PC-3 (cell line): ENCODE results near the gene CPLANE2. TPM values are rescaled to one million over a fixed set of nuclear protein-coding genes. Genes with fewer than 3 reads are reported as not detected.

Source experiments
- ATAC-seq: fragments of 200-7000 bp; cut with Tn5 transposase; 2 replicates; pipeline ENCODE4 v1.9.1; 2020; ENCODE audit warnings: mild to moderate bottlenecking, moderate library complexity
- BruUV-seq: library from RNA; stranded (reverse); fragments of 400-500 nt; replicated peaks from 2 replicates; lab custom pipeline; 2021; lab: Mats Ljungman, UMichigan
- CTCF ChIA-PET: fragments of 300-600 bp; sonication (Branson Sonifier 250); formaldehyde crosslinking; loops from one replicate; lab custom pipeline; 2022; ENCODE audit warnings: antibody characterized with exemption; lab: Charles Lee
- POLR2A ChIA-PET: fragments of 300-600 bp; sonication (Branson Sonifier 250); formaldehyde crosslinking; loops from one replicate; lab custom pipeline; 2022; ENCODE audit warnings: antibody characterized with exemption; ENCODE audit not compliant: unreplicated experiment; lab: Charles Lee
- DNase-seq: peaks from one replicate; pipeline ENCODE4 v3.0.0-alpha.2; 2015
- H2AFZ ChIP-seq: fragments of 300-600 bp; sonication (generic); 2 replicates; pipeline ENCODE4 v1.6.0; 2016; ENCODE audit warnings: antibody characterized with exemption, low read length
- H3F3A ChIP-seq: fragments of 300-600 bp; sonication (generic); one replicate; pipeline ENCODE4 v1.6.0; 2017; ENCODE audit warnings: antibody characterized with exemption, low read length, control low read depth, mild to moderate bottlenecking; ENCODE audit not compliant: unreplicated experiment
- H3K27ac ChIP-seq: fragments of 300-600 bp; sonication (generic); 2 replicates; pipeline ENCODE4 v1.5.1; 2016; ENCODE audit warnings: mild to moderate bottlenecking, low read length
- H3K27me3 ChIP-seq: fragments of 300-600 bp; sonication (generic); 2 replicates; pipeline ENCODE4 v1.6.1; 2016; ENCODE audit warnings: low read length, mixed read lengths
- H3K36me3 ChIP-seq: fragments of 300-600 bp; sonication (generic); 2 replicates; pipeline ENCODE4 v1.6.1; 2016; ENCODE audit warnings: low read depth, mixed run types, low read length, mixed read lengths
- H3K4me1 ChIP-seq: fragments of 300-600 bp; sonication (generic); 2 replicates; pipeline ENCODE4 v1.5.1; 2016; ENCODE audit warnings: low read length; ENCODE audit not compliant: insufficient read depth
- H3K4me2 ChIP-seq: fragments of 300-600 bp; sonication (generic); 2 replicates; pipeline ENCODE4 v1.6.0; 2016; ENCODE audit warnings: low read length
- H3K4me3 ChIP-seq: fragments of 300-600 bp; sonication (generic); 2 replicates; pipeline ENCODE4 v1.5.1; 2016; ENCODE audit warnings: mild to moderate bottlenecking, low read length, mixed read lengths
- H3K79me2 ChIP-seq: fragments of 300-600 bp; sonication (generic); 2 replicates; pipeline ENCODE4 v1.6.1; 2017; ENCODE audit warnings: low read length, mixed read lengths
- H3K9ac ChIP-seq: fragments of 300-600 bp; sonication (generic); 2 replicates; pipeline ENCODE4 v1.6.0; 2016; ENCODE audit warnings: mild to moderate bottlenecking, low read length
- H3K9me2 ChIP-seq: fragments of 300-600 bp; sonication (generic); replicated peaks from 2 replicates; pipeline ENCODE4 v1.6.1; 2016; ENCODE audit warnings: mixed run types, low read length, mixed read lengths
- H3K9me3 ChIP-seq: fragments of 300-600 bp; sonication (generic); 2 replicates; pipeline ENCODE4 v1.6.1; 2016; ENCODE audit warnings: low read length, mixed read lengths
- H4K20me1 ChIP-seq: fragments of 300-600 bp; sonication (generic); 2 replicates; pipeline ENCODE4 v1.6.1; 2016; ENCODE audit warnings: low read length, mixed read lengths
- EZH2 ChIP-seq: fragments of 300-600 bp; sonication (generic); IDR thresholded peaks from one replicate; pipeline ENCODE4 v1.6.1; 2017; ENCODE audit warnings: antibody characterized with exemption, mild to moderate bottlenecking, low read length; ENCODE audit not compliant: unreplicated experiment
- EZH2phosphoT487 ChIP-seq: fragments of 300-600 bp; sonication (generic); IDR thresholded peaks from 2 replicates; pipeline ENCODE4 v1.6.1; 2018; ENCODE audit warnings: mild to moderate bottlenecking, antibody characterized with exemption, low read length, borderline replicate concordance
- intact Hi-C: fragments of 100-400 bp; cut with micrococcal nuclease; formaldehyde crosslinking; loops from 2 replicates; pipeline ENCODE4 v1.9.0; 2023
- total RNA-seq: library from RNA; depleted of rRNA; stranded (reverse); fragments of >200 nt; gene quantifications from 2 replicates; pipeline ENCODE4 v1.2.3, GENCODE V29; 2014
- TF ChIP-seq, protein P1 (sequence below): fragments of 300-600 bp; sonication (generic); conservative IDR thresholded peaks from 2 replicates; pipeline ENCODE4 v1.5.1; 2017; ENCODE audit warnings: antibody characterized with exemption, low read depth, mild to moderate bottlenecking, low read length

Gene CPLANE2
- total RNA-seq, 1 experiment from 2014 or later: 9.6 TPM

DNA sequence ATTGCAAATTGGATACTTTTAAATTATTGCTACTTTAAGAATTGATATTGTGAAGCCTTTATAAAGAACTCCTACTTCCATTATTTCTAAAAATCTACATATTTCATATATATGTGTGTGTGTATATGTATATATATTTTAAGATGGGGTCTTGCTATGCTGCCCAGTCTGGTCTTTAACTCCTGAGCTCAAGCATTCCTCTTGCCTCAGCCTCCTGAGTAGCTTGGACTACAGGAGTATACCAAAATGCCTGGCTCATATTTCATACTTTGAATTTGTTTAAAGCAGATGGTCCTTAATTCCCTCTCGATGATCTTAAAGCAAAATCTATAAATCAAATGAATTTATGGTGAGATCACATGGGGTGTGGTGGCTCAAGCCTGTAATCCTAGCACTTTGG lies 25.1 kb upstream of the CPLANE2 start:
- ATAC-seq (no peak), DNase-seq (no peak)
- no peak overlapping the region for H3K4me2 ChIP-seq
- H3K27ac ChIP-seq: no peak overlapping the region
- no peak overlapping the region for H3K9ac ChIP-seq
- H3K4me3 ChIP-seq: no peak overlapping the region
- peaks cover 18% of the 10 kb centered on the region for H3K4me1 ChIP-seq
- no TSS peak for BruUV-seq
- H2AFZ ChIP-seq: no peak overlapping the region
- POLR2A ChIA-PET: no interaction called here
- no peaks in the 10 kb centered on the region for H3K9me3 ChIP-seq
- CTCF ChIA-PET: no interaction called here
- no peaks in the 10 kb centered on the region for H3K27me3 ChIP-seq
- H3K36me3 ChIP-seq: no peaks in the 10 kb centered on the region
- H3K9me2 ChIP-seq: no peaks in the 10 kb centered on the region
- intact Hi-C loops: no loop called here
- no peaks in the 10 kb centered on the region for H4K20me1 ChIP-seq
- H3F3A ChIP-seq: peaks cover 3% of the 10 kb centered on the region
- no peaks in the 10 kb centered on the region for H3K79me2 ChIP-seq
- TF ChIP-seq, protein P1, sequence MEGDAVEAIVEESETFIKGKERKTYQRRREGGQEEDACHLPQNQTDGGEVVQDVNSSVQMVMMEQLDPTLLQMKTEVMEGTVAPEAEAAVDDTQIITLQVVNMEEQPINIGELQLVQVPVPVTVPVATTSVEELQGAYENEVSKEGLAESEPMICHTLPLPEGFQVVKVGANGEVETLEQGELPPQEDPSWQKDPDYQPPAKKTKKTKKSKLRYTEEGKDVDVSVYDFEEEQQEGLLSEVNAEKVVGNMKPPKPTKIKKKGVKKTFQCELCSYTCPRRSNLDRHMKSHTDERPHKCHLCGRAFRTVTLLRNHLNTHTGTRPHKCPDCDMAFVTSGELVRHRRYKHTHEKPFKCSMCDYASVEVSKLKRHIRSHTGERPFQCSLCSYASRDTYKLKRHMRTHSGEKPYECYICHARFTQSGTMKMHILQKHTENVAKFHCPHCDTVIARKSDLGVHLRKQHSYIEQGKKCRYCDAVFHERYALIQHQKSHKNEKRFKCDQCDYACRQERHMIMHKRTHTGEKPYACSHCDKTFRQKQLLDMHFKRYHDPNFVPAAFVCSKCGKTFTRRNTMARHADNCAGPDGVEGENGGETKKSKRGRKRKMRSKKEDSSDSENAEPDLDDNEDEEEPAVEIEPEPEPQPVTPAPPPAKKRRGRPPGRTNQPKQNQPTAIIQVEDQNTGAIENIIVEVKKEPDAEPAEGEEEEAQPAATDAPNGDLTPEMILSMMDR: no peak
- no peak for TF ChIP-seq EZH2
- no peak for TF ChIP-seq EZH2phosphoT487

DNA sequence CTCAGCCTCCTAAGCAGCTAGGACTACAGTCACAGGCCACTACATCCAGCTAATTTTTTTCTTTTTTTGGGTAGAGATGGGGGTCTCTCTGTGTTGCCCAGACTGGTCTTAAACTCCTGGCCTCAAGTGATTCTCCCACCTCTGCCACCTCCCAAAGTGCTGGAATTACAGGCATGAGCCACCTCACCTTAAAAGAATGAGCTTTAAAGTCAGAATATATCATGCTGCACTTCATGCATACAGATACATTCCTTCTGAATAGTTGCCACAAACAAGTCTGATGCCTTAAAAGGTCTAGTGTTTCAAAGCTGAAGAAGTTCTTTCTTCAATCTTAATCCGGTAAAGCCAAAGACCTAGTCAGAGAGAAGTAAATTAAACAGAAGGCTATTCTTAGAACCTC lies 23.8 kb upstream of the CPLANE2 start:
- no peaks in the 10 kb centered on the region for H3K9me2 ChIP-seq
- H3K27ac ChIP-seq: no peak overlapping the region
- no peaks in the 10 kb centered on the region for H3K9me3 ChIP-seq
- H3K79me2 ChIP-seq: no peaks in the 10 kb centered on the region
- DNase-seq (peak; percentile 17), ATAC-seq (no peak; the same call in 1 of the 2 replicates)
- H3F3A ChIP-seq: peaks cover 3% of the 10 kb centered on the region
- H4K20me1 ChIP-seq: no peaks in the 10 kb centered on the region
- intact Hi-C loops: no loop called here
- no peaks in the 10 kb centered on the region for H3K36me3 ChIP-seq
- ChIA-PET CTCF (interaction anchor here (0.5 kb wide), 1 partner anchor 103 kb away, joined by 5 read pairs; no protein-coding TSS in a partner anchor), POLR2A (no interaction called here)
- H3K4me1 ChIP-seq: peaks cover 18% of the 10 kb centered on the region
- no peak overlapping the region for H3K4me2 ChIP-seq
- no TSS peak for BruUV-seq
- no peak overlapping the region for H3K9ac ChIP-seq
- H3K27me3 ChIP-seq: no peaks in the 10 kb centered on the region
- no peak overlapping the region for H2AFZ ChIP-seq
- TF ChIP-seq EZH2phosphoT487 (no peak), EZH2 (no peak)
- TF ChIP-seq, protein P1: no peak
- H3K4me3 ChIP-seq: no peak overlapping the region

DNA sequence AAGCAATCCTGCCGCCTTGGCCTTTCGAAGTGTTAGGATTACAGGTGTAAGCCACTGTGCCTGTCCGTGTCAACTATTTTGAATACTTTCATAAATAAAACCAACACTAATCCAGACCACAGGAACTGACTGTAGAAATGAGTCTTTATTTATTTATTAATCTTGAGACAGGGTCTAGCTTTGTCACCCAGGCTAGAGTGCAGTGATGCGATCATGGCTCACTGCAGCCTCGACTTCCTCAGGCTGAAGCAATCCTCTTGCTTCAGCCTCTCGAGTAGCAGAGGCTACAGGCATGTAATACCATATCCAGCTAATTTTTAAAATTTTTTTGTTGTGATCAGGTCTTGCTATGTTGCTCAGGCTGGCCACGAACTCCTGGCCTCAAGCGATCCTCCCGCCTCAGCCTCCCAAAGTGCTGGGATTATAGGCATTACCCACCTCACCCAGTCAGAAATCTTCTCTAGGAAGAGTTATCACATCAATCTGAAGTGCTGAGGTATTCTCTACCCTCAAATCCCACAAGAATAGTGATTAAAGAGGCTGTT lies 21.7 kb upstream of the CPLANE2 start:
- DNase-seq (no peak), ATAC-seq (no peak)
- ChIA-PET CTCF (no interaction called here), POLR2A (no interaction called here)
- Histone ChIP-seq H3K4me3 (no peak overlapping the region), H3K4me1 (peaks cover 34% of the 10 kb centered on the region), H2AFZ (no peak overlapping the region), H4K20me1 (no peaks in the 10 kb centered on the region), H3K79me2 (no peaks in the 10 kb centered on the region), H3F3A (peaks cover 8% of the 10 kb centered on the region), H3K9me2 (no peaks in the 10 kb centered on the region), H3K27ac (no peak overlapping the region), H3K4me2 (no peak overlapping the region), H3K27me3 (no peaks in the 10 kb centered on the region), H3K9ac (no peak overlapping the region), H3K36me3 (peaks cover 4% of the 10 kb centered on the region; the same call in 1 of the 2 replicates), H3K9me3 (no peaks in the 10 kb centered on the region)
- TF ChIP-seq EZH2phosphoT487: no peak
- TF ChIP-seq, protein P1: no peak
- TF ChIP-seq EZH2: no peak
- BruUV-seq: no TSS peak
- intact Hi-C loops: no loop called here
